Measurements from ENCODE around the gene RAD51B. TPM values are rescaled to one million over a fixed set of nuclear protein-coding genes. Genes with fewer than 3 reads are reported as not detected.

Gene RAD51B
- total and polyA plus RNA-seq, 2 donors (not counting 1 experiment from before 2014, with no cell fraction given): 4.6 to 16.3 TPM

- TF ChIP-seq CTCF (conservative IDR thresholded peaks at IDR 0.05 in 1 of 2, IDR thresholded peaks at IDR 0.05 in 1 of 2; ENCODE audit: low read depth in 1 of 2, low read length in 2 of 2) (no peak), EZH2 (IDR thresholded peaks at IDR 0.05; ENCODE audit: low read length, missing control alignments) (no peak)
- H3K9ac ChIP-seq (ENCODE audit: insufficient read depth, low read length): no peak overlapping the region
- H3K27ac ChIP-seq (ENCODE audit: insufficient read depth, low read length): no peak overlapping the region
Observed at GRCh38 chr14:68420350-68420749, 600.8 kb downstream of the RAD51B start.

GRCh38 chr14:68421116-68421515 lies 601.5 kb downstream of the RAD51B start:
- TF ChIP-seq CTCF (conservative IDR thresholded peaks at IDR 0.05 in 1 of 2, IDR thresholded peaks at IDR 0.05 in 1 of 2; ENCODE audit: low read depth in 1 of 2, low read length in 2 of 2): no peak
- no peak for TF ChIP-seq EZH2 (IDR thresholded peaks at IDR 0.05; ENCODE audit: low read length, missing control alignments)
- Histone ChIP-seq H3K27ac (ENCODE audit: insufficient read depth, low read length) (no peak overlapping the region), H2AFZ (ENCODE audit: low read length) (no peak overlapping the region), H3K79me2 (ENCODE audit: control insufficient read depth, insufficient read depth, low read length) (no peaks in the 10 kb centered on the region), H3K4me1 (ENCODE audit: control insufficient read depth, extremely low read depth, insufficient read depth, low read length) (no peaks in the 10 kb centered on the region), H3K27me3 (ENCODE audit: control insufficient read depth, insufficient read depth, low read length) (no peaks in the 10 kb centered on the region), H3K4me2 (ENCODE audit: extremely low read depth, insufficient read depth, low read length) (no peak overlapping the region), H3K36me3 (ENCODE audit: control insufficient read depth, insufficient read depth, low read length) (no peaks in the 10 kb centered on the region), H3K9me3 (ENCODE audit: control insufficient read depth, insufficient read depth, low read depth, low read length) (no peaks in the 10 kb centered on the region), H4K20me1 (ENCODE audit: control insufficient read depth, extremely low read depth, insufficient read depth, low read length) (no peaks in the 10 kb centered on the region), H3K9ac (ENCODE audit: insufficient read depth, low read length) (no peak overlapping the region), H3K4me3 (replicated peaks in 1 of 4; ENCODE audit: control extremely low read depth in 1 of 4, insufficient read depth in 1 of 4, low read depth in 3 of 4, low read length in 4 of 4) (no peak overlapping the region)
- DNase-seq (ENCODE audit: low read depth in 2 of 2): no peak

More at GRCh38 chr14:68420350-68420749, 600.8 kb downstream of the RAD51B start:
- Histone ChIP-seq H2AFZ (ENCODE audit: low read length) (no peak overlapping the region), H3K79me2 (ENCODE audit: control insufficient read depth, insufficient read depth, low read length) (no peaks in the 10 kb centered on the region), H3K4me3 (replicated peaks in 1 of 4; ENCODE audit: control extremely low read depth in 1 of 4, insufficient read depth in 1 of 4, low read depth in 3 of 4, low read length in 4 of 4) (no peak overlapping the region), H3K4me2 (ENCODE audit: extremely low read depth, insufficient read depth, low read length) (no peak overlapping the region), H3K9me3 (ENCODE audit: control insufficient read depth, insufficient read depth, low read depth, low read length) (no peaks in the 10 kb centered on the region), H4K20me1 (ENCODE audit: control insufficient read depth, extremely low read depth, insufficient read depth, low read length) (no peaks in the 10 kb centered on the region), H3K4me1 (ENCODE audit: control insufficient read depth, extremely low read depth, insufficient read depth, low read length) (no peaks in the 10 kb centered on the region), H3K27me3 (ENCODE audit: control insufficient read depth, insufficient read depth, low read length) (no peaks in the 10 kb centered on the region), H3K36me3 (ENCODE audit: control insufficient read depth, insufficient read depth, low read length) (no peaks in the 10 kb centered on the region)
- no peak for DNase-seq (ENCODE audit: low read depth in 2 of 2)

- Histone ChIP-seq H3K79me2 (ENCODE audit: control insufficient read depth, insufficient read depth, low read length) (no peaks in the 10 kb centered on the region), H3K27me3 (ENCODE audit: control insufficient read depth, insufficient read depth, low read length) (no peaks in the 10 kb centered on the region), H3K4me3 (replicated peaks in 1 of 4; ENCODE audit: control extremely low read depth in 1 of 4, insufficient read depth in 1 of 4, low read depth in 3 of 4, low read length in 4 of 4) (no peak overlapping the region), H3K27ac (ENCODE audit: insufficient read depth, low read length) (no peak overlapping the region), H4K20me1 (ENCODE audit: control insufficient read depth, extremely low read depth, insufficient read depth, low read length) (no peaks in the 10 kb centered on the region), H2AFZ (ENCODE audit: low read length) (no peak overlapping the region), H3K36me3 (ENCODE audit: control insufficient read depth, insufficient read depth, low read length) (no peaks in the 10 kb centered on the region), H3K4me2 (ENCODE audit: extremely low read depth, insufficient read depth, low read length) (no peak overlapping the region), H3K4me1 (ENCODE audit: control insufficient read depth, extremely low read depth, insufficient read depth, low read length) (no peaks in the 10 kb centered on the region), H3K9me3 (ENCODE audit: control insufficient read depth, insufficient read depth, low read depth, low read length) (no peaks in the 10 kb centered on the region), H3K9ac (ENCODE audit: insufficient read depth, low read length) (no peak overlapping the region)
- no peak for DNase-seq (ENCODE audit: low read depth in 2 of 2)
- TF ChIP-seq CTCF (conservative IDR thresholded peaks at IDR 0.05 in 1 of 2, IDR thresholded peaks at IDR 0.05 in 1 of 2; ENCODE audit: low read depth in 1 of 2, low read length in 2 of 2): no peak
Observed at GRCh38 chr14:68423686-68424085, 604.1 kb downstream of the RAD51B start.
